GM19023 (cell line): ENCODE results near the gene LRRC8B.
A peak's percentile ranks its signal among the peaks of the same experiment; 100 is the strongest.

Experiments used
- ATAC-seq: cut with Tn5 transposase; IDR thresholded peaks from one replicate; pipeline ENCODE4 v1.9.1; 2021; ENCODE audit warnings: mild to moderate bottlenecking, moderate library complexity; ENCODE audit not compliant: unreplicated experiment

LRRC8B gene

GRCh38 chr1:89630048-89630447 is 105.4 kb downstream of the LRRC8B start:
- no peak for ATAC-seq

- no peak for ATAC-seq
These were observed 107.4 kb downstream of the LRRC8B start for GRCh38 chr1:89631816-89632656.

GRCh38 chr1:89632657-89633247 is 108.1 kb downstream of the LRRC8B start, which contains the start of gene LRRC8C:
Gene LRRC8C (plus strand): TSS chr1:89633120. CDS start chr1:89686474, 53,354 bp downstream.
- ATAC-seq, result peak; percentile 89

- ATAC-seq, result peak; percentile 50
These were observed 108.7 kb downstream of the LRRC8B start for GRCh38 chr1:89633248-89633799.

- ATAC-seq, result peak; percentile 4
These were observed 109.4 kb downstream of the LRRC8B start for GRCh38 chr1:89633800-89634625.

- ATAC-seq, result no peak
These were observed 111.5 kb downstream of the LRRC8B start for GRCh38 chr1:89635825-89636815.

- no peak for ATAC-seq
These were observed 112.9 kb downstream of the LRRC8B start for GRCh38 chr1:89637496-89637895.

GRCh38 chr1:89640440-89640839 is 115.8 kb downstream of the LRRC8B start:
- ATAC-seq, result no peak

- no peak for ATAC-seq
These were observed 117.2 kb downstream of the LRRC8B start for GRCh38 chr1:89641781-89642180.

GRCh38 chr1:89643577-89643976 is 118.9 kb downstream of the LRRC8B start:
- ATAC-seq, result no peak

GRCh38 chr1:89644119-89644814 is 119.6 kb downstream of the LRRC8B start:
- no peak for ATAC-seq

- ATAC-seq, result no peak
These were observed 121.6 kb downstream of the LRRC8B start for GRCh38 chr1:89646259-89646658.
